CD4-positive, alpha-beta T cell treated with Interleukin-6 at 100 ng/mL for 8 hours (primary cell): ENCODE results near the gene SVIP.

Source experiments
- DNase-seq: peaks from one replicate; pipeline ENCODE4 v3.0.0-alpha.2; 2020; ENCODE audit warnings: mixed read lengths, low spot score

The SVIP gene, protein sequence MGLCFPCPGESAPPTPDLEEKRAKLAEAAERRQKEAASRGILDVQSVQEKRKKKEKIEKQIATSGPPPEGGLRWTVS

DNA sequence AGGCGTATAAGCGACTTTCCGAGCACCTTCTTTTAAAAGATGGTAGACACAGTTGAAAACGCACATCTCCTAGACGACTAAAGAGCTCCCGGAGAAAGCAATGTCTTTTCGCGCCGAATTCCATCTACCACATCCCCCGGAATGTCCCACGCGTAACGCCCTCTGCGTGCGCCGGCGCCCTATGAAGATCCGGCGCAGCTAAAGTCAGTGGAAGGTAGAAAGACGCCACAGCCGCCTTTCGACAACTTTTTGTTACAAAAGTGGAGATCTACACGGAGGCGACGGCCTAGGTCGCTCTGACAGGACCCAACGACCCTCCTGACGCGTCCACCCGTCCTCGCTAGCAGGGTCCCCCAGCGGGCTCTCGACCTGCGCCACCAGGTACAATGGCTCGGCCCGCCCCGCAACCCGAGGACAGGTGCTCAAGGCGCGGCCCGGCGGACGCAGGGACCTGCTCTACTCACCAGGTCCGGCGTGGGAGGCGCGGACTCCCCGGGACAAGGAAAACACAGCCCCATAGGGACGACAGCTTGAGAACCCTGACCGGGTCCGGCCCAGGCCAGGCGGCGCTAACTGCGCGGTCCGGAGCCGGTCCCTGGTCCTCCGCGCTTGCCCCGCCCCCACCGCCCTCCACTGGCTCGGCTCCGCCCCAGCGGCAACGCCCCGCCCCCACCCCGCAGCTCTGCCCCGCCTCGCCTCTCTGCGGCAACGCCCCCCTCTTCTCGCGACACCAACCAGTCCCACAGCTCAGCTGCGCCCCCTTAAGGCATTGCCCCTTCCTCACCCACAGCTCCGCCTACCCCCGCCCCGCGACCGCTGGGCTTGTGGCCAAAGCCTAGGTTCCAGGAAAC lies at the start of gene SVIP:
Gene SVIP (minus strand): TSS at position 571 of the 851 bp plus-strand sequence. CDS start 53 bp downstream, at position 518.
- DNase-seq, result peak; percentile 93

DNA sequence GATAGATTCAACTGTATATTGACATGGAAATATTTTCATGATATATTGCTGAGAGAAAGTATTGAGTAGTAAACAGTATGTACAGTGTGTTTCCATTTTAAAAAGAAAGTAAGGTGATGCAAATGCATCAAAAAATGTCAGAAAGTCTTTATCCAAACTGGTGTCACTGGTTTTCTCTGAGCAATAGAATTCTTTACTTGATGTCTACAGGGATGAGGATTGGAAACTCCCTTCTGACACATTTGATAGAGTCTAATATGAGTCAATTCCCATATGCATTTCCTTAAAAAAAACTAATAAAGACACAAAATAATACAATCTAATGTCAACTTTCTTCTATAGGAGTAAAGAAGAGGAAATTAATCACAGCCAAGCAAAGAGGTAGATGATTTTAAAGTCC lies 49.0 kb upstream of the SVIP start:
- no peak for DNase-seq

DNA sequence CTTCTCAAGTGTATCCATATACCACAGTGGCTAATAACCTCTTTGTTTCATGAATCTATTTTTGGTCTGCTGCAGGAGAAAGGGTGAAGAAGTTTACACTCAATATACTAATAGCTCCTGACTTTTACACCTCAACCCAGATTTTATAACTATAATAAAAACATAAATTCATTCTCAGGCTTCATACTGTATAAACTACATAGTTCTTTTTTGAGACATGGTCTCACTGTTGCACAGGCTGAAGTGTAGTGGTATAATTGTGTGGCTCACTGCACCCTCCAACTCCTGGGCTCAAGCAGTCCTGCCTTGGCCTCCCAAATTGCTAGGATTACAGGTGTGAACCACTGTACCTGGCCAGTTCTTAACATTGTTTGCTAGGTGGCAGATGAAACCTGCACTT lies 48.4 kb upstream of the SVIP start:
- DNase-seq, result no peak

DNA sequence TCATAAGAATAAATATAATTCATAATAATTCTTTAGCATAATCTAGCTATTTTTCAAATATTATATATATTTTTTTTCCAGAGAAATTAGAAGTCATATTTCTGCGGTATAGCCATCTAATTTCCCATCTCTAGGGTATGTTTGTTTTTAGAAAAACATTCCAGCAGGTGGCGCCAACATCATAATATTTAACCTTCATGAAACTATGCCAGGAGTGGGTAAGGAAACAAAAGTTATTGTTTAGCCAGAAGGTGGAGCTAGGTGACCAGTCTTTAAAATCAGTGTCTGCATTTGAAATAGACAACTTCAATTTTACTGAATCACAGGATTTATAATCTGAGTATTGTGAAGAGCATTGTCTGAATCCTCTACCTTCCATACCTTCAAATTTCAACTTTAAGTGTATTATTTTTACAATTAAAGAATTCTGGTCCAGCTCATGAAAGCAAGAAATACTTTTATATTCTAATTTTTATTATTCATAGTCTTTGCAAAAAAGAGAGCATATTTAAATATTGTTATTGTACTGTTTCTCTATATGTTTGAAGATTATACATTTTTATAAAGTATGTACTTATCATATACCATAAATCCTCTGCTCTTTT lies 46.4 kb upstream of the SVIP start:
- peak; percentile 66 for DNase-seq

DNA sequence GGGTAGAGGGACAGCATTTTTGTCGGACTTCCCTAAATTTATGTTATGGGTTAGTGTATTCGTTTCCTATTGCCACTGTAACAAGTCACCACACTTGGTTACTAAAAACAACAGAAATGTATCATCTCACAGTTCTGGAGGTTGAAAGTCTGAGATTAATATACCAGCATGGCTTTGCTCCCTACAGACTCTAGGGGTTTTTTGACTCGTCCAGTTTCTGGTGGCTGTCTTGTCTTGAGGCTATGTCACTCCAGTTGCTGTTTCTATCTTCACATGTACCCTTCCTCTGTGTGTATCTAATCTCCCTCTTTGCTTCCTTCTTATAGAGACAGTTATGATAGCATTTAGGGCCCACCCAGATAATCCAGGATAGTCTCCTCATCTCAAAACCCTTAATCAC lies 39.7 kb upstream of the SVIP start:
- no peak for DNase-seq

DNA sequence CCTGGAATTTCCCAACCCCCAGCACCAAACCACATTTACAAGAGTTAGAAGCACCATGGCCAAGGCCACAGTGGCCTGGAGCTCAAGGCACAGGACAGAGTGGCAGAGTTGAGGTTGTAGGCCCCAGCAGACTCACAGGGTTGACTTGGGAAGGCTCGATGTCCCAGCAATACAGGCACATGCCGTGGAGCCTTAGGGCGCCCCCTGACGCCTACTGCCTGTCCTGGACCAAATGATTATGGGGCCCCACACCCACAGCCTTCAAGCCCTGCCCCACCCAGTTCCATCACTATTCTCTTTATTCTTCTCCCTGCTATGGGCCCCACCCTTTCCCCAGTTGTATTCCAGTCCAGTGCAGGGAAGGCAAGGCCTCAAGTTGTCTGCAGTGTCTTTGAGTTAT lies 30.6 kb upstream of the SVIP start, which contains the start of gene CCDC179:
Gene CCDC179 (minus strand): TSS at position 234 of the 400 bp plus-strand sequence. CDS start 53 bp downstream, at position 181.
- no peak for DNase-seq

DNA sequence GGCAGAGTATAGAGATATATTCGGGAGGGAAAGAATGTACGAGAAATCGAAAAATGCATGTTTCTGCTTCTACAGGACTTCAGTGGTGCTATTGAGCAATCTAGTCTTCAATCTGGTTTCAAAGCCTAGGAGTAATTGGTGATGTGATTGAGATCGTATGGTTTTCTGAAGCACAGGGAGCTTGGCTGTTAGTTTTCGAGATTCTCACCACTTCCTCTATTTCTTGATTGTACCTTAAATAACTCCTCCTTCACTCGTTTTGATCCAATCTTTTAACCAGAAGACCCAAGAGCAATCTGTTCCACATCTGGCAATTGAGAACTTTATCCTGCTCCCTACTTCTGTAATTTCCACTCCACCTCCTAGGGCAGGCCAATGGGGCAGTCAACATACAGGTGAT lies 30.2 kb upstream of the SVIP start:
- DNase-seq, result no peak

DNA sequence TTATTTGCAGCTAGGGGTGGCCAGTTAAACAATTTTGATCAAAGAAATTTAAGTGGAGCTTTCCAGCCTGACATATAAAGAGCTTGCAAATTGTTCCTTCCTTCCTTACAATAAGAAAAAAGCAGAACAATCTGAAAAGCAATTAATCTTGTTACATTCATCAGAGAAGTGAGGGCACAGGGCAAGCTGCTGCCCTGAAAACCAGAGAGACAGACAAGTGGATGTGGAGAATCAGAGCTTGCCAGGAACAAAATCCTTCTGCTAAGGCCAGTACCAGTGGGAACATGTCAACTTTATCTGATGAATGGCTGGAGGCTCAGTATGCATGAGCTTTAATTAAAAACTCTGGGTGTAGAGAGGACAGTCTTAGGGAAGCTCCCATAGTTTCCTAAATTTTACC lies 21.9 kb upstream of the SVIP start:
- no peak for DNase-seq

DNA sequence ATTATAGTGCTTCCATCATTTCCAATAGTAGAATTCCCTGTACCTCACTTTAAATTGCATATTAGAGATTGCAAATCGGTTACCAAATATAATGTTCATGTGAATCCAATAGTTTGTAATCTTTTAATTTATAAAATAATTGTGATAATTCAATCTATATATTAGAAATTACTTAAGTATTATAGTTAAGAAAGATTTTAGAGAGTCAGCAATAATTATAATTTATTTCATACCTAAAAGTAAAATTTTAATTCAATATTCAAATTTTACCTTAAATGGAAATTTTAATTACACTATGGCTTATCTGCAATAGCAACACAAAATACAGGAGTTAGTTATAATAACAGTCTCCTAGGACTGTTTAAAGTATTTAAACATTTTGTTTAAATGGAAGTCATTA lies 17.1 kb upstream of the SVIP start:
- no peak for DNase-seq

DNA sequence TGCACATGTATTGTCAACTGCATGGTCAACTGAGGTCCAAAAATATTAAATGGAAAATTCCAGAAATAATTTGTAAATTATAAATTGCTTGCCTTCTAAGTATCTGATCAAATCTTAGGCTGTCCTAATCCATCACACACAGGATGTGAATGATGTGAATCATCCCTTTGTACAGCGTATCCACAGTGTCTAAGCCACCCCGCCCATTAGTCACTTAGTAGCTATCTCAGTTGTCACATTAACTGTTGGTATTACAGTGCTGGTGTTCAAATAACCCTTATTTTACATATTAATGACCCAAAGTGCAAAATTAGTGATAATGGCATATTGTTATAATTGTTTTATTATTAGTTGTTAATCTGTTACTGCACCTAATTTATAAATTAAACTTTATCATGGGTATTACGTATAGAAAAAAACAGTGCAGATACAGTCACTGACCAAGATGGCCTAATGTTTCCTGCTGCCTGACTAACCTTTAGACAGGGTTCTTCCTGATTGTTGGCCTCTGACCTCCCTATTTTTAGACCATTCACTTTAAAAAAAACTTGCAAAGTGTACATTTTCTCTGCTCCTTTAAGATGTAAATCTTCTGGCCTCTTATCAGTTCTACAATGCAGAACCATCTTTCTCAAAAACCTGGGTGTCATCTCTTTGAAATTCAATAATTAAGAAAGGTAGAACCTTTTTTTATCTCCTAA lies 2.9 kb upstream of the SVIP start:
- DNase-seq, result no peak

DNA sequence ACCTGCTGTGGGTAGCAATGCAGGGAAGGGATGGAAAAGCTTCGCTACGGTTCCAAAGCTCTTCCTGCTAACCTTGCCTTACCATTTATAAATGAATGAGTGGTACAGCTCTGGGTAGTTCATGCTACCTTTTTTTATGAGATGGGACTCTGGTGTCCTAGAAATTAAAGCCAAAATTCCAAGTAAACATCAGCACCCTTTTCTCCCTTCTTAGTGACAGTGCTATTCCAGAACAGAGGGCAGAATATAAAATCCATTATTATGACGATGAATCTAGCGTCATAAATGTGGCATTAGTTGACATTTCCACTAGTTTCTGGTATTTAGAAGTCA lies 447 bp upstream of the SVIP start:
- DNase-seq, result no peak

DNA sequence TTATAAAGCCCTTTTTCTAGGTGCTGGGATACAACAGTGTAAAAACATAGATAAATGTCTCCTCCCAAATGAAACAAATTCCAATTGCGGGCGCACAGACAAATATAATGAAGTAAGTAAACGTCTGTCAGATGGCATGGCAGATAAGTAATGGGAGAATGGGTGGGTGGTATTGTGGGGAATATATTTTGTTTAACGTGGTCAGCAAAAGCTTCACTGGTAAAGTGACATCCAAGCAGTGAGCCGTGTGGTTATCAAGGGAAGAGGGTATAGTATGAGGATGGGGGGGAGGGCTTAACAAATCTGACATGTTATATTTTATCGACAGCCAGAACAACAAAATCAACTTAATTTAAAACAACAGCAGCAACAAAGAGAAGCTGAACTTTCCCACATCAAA lies 1.2 kb downstream of the SVIP start:
- no peak for DNase-seq

DNA sequence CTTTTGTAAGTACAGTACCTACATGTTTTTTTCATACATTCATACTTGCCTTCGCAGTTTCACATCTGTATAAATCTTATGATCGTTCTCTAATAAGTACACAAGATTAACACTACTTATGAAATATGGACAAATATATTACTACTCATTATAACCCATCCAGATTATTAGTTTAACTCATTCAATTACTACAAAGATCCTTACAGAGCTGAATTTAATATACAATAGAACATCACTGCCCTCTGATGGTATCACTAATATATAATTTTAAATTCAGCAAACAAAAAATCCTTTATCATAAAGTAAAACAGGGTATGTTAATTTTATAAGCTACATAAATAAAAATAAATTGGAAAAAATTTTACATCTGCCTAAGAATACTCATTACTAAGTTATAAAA lies 7.4 kb downstream of the SVIP start:
- DNase-seq, result no peak

DNA sequence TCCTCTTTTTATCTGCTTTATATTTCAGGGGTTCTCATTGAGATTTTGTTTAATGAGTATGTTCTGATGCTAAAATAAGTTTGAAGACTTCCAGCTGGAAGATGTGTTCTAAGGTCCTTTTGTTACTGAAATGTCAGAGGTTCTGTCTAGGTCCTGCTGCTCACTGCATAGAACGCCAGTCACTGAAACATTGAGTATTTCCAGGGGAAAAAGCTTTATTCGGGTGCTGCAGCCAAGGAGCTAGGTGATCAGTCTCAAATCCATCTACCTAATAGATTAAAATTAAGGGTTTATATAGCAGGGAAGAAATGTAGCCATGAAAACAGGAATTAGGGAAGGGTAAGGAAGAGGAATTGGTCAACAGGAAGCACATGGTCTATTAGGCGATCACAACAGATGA lies 19.7 kb downstream of the SVIP start:
- DNase-seq, result no peak

DNA sequence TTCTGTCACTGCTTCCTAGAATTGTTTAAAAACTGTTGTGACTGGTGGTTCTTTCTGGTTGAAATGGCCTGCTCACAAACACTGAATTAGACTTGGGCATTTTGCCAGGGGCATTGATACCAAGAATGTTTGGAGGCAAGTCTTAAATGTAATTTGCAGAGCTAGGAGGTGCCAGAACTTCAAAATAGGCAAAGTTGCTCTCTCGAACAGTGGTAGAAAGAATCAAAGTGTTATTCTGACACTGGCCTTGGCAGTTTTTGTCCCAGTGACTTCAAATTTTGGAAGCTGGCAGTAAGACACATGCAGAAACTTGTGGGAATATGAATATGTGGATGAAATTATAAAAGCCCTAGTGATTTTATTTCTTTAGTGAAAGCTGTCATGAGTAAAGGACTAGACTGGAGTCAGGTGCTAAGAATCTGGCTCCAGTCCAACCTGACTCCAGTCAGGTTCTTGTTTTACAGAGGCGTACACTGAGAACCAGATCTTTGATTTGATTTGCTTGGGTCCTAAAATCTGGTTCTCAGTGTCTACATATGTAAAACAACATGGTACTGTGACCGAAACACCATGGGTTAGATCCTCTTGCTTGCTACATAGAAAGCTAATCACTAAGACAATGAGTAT lies 20.9 kb downstream of the SVIP start:
- DNase-seq, result no peak

DNA sequence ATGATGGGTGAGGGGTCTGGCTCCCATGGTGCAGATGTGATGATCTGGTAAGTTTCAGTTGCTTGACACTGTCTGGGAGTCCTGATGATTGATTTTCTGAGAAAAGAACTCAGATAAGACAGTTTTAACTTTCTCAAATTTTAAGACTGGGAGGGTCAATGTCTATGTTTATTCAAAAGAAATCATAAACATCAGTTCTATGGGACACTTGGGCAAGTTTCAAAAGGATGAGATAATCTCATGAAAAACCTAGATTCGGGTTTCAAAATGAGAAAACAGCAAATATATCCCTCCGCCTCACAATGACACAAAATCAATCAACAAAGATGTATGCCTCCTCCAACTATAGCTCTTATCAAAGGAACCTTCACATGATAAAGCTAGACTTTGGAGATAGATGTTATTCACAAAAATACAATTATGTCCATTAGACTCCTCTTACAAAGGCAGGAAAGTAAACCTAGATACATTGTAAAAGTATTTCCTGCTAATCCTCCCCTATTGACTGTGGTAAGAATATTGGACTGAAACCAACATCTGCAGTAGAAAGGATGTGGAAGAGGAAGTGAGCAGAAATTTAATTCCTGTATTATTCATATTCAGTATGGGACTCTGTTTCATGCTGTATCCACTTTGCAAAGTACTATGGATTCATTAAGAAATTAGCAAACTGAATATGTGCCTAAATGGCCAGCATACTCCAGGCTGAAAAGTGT lies 21.6 kb downstream of the SVIP start:
- DNase-seq, result no peak

DNA sequence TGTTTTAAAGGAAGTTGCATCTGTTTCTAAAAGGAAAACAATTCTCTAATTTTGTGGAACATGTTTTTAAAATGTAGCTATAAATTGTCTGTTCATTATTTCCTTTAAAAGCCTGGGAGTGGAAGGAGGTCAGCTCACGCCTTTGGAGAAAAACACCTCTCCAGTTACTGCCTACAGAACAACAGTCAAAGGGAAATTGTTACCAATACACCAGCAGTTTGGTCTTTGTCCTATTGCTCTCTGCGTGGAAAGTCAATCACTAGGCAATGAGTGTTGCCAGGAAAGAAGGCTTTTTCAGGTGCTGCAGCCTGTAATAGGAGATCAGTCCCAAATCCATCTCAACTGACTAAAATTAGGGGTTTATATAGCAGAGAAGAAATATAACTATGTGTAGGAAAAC lies 22.2 kb downstream of the SVIP start:
- no peak for DNase-seq

DNA sequence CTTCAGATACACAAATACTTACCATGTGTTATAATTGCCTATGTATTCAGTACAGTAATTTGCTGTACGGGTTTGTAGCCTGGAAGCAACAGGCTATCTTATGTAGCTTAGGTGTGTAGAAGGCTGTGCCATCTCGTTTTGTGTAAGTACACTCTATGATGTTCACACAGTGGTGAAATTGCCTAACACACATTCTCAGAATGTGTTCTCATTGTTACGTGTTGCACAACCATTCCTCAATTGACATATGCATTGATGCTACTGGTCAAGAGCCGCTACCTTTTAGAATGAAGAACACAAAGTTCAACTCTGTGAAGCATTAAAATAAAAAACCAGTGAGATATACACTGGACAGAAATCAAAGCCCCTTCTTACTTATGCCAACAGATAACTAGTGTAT lies 26.7 kb downstream of the SVIP start:
- no peak for DNase-seq

DNA sequence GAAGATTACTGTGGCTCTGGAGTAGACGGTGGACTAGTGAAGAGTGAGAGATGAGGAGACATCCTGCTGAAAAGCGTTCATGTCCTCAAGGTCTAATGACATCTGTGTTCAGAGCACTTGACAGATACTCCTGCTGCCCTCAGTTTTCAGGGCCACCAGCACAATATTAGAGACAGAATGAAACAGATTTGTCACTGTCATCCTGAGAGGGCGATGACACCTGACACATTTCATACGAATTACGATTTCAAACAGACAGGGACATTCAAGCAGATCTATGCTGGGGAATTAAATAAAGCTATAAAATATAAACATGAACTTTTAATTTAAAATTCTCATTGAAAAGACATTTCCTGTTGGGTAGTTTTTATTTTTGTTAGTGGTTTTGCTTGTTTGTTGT lies 29.1 kb downstream of the SVIP start:
- DNase-seq, result no peak

DNA sequence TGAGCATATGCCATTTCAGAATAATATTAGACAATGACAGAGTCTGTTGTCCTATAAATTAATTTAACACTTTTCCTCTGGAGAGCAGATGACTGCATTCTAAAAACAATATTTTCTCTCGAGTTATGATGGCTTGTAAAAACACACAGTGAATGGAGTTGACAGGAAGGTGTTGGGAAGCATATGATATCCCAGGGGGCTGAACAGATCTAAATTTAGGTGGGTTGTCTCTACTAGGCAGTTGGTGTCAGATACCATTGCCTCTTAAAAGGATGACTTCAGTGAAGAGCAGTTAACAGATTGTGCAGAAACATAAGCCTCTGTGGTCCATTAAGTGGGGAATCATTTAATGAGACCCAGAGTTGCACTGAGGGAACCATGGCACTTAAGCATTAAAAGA lies 30.7 kb downstream of the SVIP start:
- no peak for DNase-seq

DNA sequence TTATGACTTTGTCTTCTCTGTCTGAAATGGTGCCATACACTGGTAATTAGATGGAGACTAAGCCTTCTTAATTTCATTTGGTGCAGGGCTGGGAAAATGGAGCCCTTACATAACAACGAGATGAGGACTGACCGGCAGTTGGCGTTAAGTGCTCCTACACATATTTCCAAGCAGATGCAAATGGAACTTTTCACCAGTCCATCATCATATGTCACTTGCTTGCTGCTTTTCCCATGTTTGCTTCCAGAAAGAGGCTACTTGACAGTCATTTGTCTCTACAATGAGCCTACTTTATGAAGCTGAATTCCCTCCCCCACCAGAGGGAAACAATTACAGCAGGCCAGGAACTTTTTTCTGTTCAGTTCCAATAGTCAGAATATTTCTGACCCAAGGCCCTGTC lies 32.6 kb downstream of the SVIP start:
- no peak for DNase-seq

DNA sequence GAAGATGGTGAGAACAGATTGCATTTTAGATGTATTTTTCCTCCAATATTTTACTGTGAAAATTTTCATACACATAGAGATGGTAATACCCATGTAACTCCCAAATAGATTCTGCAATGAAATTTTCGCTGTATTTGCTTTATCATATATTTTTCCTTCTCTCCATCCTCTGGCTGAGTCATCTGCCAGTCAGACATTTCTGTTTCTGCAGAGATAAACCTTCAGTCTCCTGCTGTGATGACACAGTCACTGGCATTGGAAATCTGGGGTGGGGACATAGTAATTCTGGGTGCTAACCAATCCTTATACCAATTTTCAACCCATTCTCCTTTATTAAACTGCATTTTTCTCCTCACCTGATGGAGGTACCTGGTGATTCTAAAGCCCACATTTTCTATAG lies 33.7 kb downstream of the SVIP start:
- DNase-seq, result no peak
